KOPT-K1 (cell line): ENCODE data around the gene DKK2.
"Not testable (repeated sequence)": the region's sequence is repeated elsewhere in the genome, so short reads cannot be mapped to it uniquely, and the experiment has no call there.

Experiments
- H3K27ac ChIP-seq: fragments of 200-600 bp; sonication (generic); 2 replicates; pipeline ENCODE4 v1.5.1; 2016; ENCODE audit warnings: antibody characterized with exemption, mild to moderate bottlenecking, low read depth, low read length; ENCODE audit not compliant: poor library complexity, severe bottlenecking
- H3K36me3 ChIP-seq: fragments of 200-600 bp; sonication (generic); 2 replicates; pipeline ENCODE4 v1.5.1; 2017; ENCODE audit warnings: antibody characterized with exemption, mild to moderate bottlenecking, low read length, moderate library complexity; ENCODE audit not compliant: insufficient read depth
- H3K9me3 ChIP-seq: fragments of 200-600 bp; sonication (generic); 2 replicates; pipeline ENCODE4 v1.5.1; 2017; ENCODE audit warnings: antibody characterized with exemption, low read length, mild to moderate bottlenecking; ENCODE audit not compliant: insufficient read depth, poor library complexity, severe bottlenecking

The DKK2 gene

DNA sequence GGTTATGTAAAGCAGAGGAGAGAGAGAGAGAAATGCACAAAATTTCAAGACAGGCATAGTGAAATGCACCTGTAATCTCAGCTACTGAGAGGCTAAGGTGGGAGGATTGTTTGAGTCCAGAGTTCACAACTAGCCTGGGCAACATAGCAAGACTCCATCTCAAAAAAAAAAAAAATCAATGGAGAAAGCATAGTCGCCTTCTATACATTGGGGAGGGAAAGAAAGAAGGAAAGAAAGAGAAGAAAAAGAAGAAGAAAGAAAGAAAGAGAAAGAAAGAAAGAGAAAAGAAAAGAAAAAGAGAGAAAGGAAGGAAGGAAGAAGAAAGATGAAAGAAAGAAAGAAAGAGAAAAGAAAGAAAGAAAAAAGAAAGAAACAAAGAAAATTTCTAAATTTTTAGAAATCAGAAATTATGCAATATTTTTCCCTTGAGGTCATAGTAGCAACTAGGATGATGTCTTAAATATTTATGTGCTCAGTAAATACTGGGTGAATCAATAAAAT is 53.4 kb downstream of the DKK2 start:
- Histone ChIP-seq H3K36me3 (no peaks in the 10 kb centered on the region), H3K9me3 (no peaks in the 10 kb centered on the region), H3K27ac (no peak overlapping the region)

DNA sequence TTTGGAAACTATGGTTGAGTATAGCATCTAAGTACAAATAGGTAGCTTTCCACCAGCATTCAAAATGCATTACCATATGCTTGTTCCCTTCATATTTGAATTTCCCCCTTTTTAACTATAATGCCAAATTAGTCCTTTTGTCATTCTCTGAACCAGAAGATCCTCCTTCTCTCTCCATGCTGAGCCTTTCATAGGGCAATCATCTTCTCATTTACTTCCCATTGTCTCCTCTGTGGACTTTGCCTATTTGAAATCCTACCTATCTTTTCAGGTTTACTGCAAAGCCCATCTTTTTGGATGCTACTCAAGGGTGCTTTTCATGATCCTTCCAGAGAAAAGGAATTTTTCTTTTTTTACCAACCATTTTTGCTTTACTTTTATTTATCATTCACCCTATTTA is 54.7 kb downstream of the DKK2 start:
- Histone ChIP-seq H3K27ac (no peak overlapping the region), H3K36me3 (no peaks in the 10 kb centered on the region), H3K9me3 (no peaks in the 10 kb centered on the region)

- H3K9me3 ChIP-seq, result no peaks in the 10 kb centered on the region
- H3K36me3 ChIP-seq, result no peaks in the 10 kb centered on the region
- H3K27ac ChIP-seq, result no peak overlapping the region
Observed at GRCh38 chr4:106979476-106979875, 56.6 kb downstream of the DKK2 start.

- no peak overlapping the region for H3K27ac ChIP-seq
- H3K36me3 ChIP-seq, result no peaks in the 10 kb centered on the region
- no peaks in the 10 kb centered on the region for H3K9me3 ChIP-seq
Observed at GRCh38 chr4:106978046-106978774, 57.9 kb downstream of the DKK2 start.

- Histone ChIP-seq H3K36me3 (no peaks in the 10 kb centered on the region), H3K9me3 (no peaks in the 10 kb centered on the region), H3K27ac (no peak overlapping the region)
Observed at GRCh38 chr4:106971636-106972035, 64.5 kb downstream of the DKK2 start.

- Histone ChIP-seq H3K27ac (no peak overlapping the region), H3K36me3 (no peaks in the 10 kb centered on the region), H3K9me3 (no peaks in the 10 kb centered on the region)
Observed at GRCh38 chr4:106967892-106968291, 68.2 kb downstream of the DKK2 start.

- Histone ChIP-seq H3K36me3 (no peaks in the 10 kb centered on the region), H3K9me3 (no peaks in the 10 kb centered on the region), H3K27ac (no peak overlapping the region)
Observed at GRCh38 chr4:106953036-106953705, 82.9 kb downstream of the DKK2 start.

DNA sequence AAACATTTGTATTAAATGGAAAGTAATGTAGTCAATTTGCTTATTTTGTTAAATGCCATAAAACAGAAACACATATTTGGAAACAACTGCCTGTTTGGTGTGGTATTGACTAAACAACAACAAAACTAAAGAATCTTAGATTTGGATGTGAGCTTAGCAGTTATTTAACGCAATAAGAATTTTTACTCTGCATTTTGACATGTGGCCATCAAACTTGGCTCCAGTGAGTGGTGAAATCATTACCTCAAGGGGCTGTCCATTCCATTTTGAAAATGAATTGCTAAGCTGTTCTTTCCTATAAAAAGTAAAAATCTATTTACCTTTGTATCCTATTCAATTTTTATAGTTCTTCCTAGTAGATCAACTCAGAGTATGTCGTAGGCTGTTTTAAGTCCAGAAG is 84.2 kb downstream of the DKK2 start:
- H3K36me3 ChIP-seq, result no peaks in the 10 kb centered on the region
- H3K27ac ChIP-seq, result no peak overlapping the region
- H3K9me3 ChIP-seq, result no peaks in the 10 kb centered on the region

- no peak overlapping the region for H3K27ac ChIP-seq
- no peaks in the 10 kb centered on the region for H3K36me3 ChIP-seq
- no peaks in the 10 kb centered on the region for H3K9me3 ChIP-seq
Observed at GRCh38 chr4:106941841-106942240, 94.3 kb downstream of the DKK2 start.

GRCh38 chr4:106930522-106930921 is 105.6 kb downstream of the DKK2 start:
- no peaks in the 10 kb centered on the region for H3K36me3 ChIP-seq
- no peaks in the 10 kb centered on the region for H3K9me3 ChIP-seq
- no peak overlapping the region for H3K27ac ChIP-seq

GRCh38 chr4:106929248-106929647 is 106.9 kb downstream of the DKK2 start:
- H3K9me3 ChIP-seq, result no peaks in the 10 kb centered on the region
- H3K36me3 ChIP-seq, result no peaks in the 10 kb centered on the region
- no peak overlapping the region for H3K27ac ChIP-seq

- Histone ChIP-seq H3K9me3 (no peaks in the 10 kb centered on the region), H3K27ac (no peak overlapping the region), H3K36me3 (no peaks in the 10 kb centered on the region)
Observed at GRCh38 chr4:106914223-106914622, 121.9 kb downstream of the DKK2 start.

DNA sequence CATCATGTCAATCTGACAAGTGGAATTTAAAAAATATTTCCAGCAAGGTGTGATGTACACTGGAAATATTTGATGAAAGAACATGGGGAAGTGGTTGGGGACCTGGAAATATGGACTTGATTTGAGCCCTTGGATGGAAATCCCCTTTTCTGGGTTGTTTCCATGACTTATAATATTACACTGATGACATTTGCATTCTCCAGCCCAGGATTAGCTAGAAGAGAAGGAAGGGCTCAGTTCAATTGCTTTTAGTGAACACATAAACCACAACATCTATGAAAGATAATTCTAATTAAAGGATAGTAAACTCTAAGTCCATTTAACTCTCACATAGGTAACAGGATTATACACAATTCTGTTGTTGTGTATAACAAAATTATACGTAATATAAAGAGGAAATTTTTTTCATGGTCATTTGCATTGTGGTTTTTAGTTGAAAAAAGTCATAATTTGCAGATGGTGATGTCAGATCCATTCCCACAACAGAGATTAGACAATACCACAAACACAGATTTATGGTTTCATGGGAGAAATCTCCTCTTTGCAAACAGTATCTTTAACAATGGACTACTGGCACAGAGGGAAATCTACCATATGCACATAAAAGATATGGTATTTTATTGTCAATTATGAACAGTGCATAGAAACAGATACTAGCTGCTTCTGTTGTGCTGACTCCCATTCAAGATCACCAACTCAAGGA is 126.5 kb downstream of the DKK2 start:
- Histone ChIP-seq H3K27ac (no peak overlapping the region), H3K36me3 (no peaks in the 10 kb centered on the region), H3K9me3 (no peaks in the 10 kb centered on the region)

DNA sequence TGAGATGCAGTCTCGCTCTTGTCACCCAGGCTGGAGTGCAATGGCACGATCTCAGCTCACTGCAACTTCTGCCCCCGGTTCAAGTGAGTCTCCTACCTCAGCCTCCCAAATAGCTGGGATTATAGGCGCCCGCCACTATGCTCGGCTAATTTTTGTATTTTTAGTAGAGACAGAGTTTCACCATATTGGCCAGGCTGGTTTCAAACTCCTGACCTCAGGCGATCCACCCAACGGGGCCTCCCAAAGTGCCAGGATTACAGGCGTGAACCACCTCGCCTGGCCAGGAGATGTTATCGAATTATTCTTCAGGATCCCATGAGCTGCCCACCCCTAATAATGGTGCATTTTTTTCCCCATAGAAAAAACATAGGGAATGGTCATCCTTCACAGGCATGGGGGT is 128.1 kb downstream of the DKK2 start:
- not testable (repeated sequence) for H3K9me3 ChIP-seq, H3K27ac ChIP-seq, H3K36me3 ChIP-seq

GRCh38 chr4:106907216-106907615 is 128.9 kb downstream of the DKK2 start:
- H3K36me3 ChIP-seq, result no peaks in the 10 kb centered on the region
- no peak overlapping the region for H3K27ac ChIP-seq
- no peaks in the 10 kb centered on the region for H3K9me3 ChIP-seq
